Skeletal muscle tissue (tissue), 4 donors: ENCODE measurements around the gene MTREX. TPM values are rescaled to one million over a fixed set of nuclear protein-coding genes. Genes with fewer than 3 reads are reported as not detected.

Experiments used
- H3K27ac ChIP-seq: one replicate; pipeline ENCODE4 v1.7.0; 2013; ENCODE audit warnings: mild to moderate bottlenecking, low read depth, low read length, inconsistent platforms
- H3K27me3 ChIP-seq, 3 donors: one replicate each; pipeline ENCODE4 v1.7.0; 2013; ENCODE audit warnings: low read length in 3 of 3; ENCODE audit not compliant: control insufficient read depth in 3 of 3, insufficient read depth in 3 of 3
- H3K36me3 ChIP-seq, 3 donors: one replicate each; pipeline ENCODE4 v1.7.0; 2013; ENCODE audit warnings: low read length in 3 of 3; ENCODE audit not compliant: control insufficient read depth in 3 of 3, insufficient read depth in 3 of 3
- H3K4me1 ChIP-seq, 3 donors: one replicate each; pipeline ENCODE4 v1.7.0; 2013; ENCODE audit warnings: low read length in 3 of 3, mild to moderate bottlenecking in 3 of 3; ENCODE audit not compliant: control insufficient read depth in 3 of 3, insufficient read depth in 3 of 3
- H3K4me3 ChIP-seq, 3 donors: one replicate each; pipeline ENCODE4 v1.7.0; 2013; ENCODE audit warnings: low read length in 3 of 3
- H3K9ac ChIP-seq, 3 donors: one replicate each; pipeline ENCODE4 v1.7.0; 2013; ENCODE audit warnings: low read length in 3 of 3, mild to moderate bottlenecking in 3 of 3, moderate library complexity in 2 of 3, low read depth in 1 of 3
- H3K9me3 ChIP-seq, 3 donors: one replicate each; pipeline ENCODE4 v1.7.0; 2013; ENCODE audit warnings: low read length in 3 of 3; ENCODE audit not compliant: control insufficient read depth in 3 of 3
- total RNA-seq: library from RNA; depleted of rRNA; stranded (reverse); fragments of >200 nt; gene quantifications from one replicate; pipeline ENCODE4 v1.2.3, GENCODE V29; 2014
- donor health status: Osteomylitis.

MTREX gene
- total RNA-seq, 1 donor from 2014 or later = 85.1 TPM

DNA sequence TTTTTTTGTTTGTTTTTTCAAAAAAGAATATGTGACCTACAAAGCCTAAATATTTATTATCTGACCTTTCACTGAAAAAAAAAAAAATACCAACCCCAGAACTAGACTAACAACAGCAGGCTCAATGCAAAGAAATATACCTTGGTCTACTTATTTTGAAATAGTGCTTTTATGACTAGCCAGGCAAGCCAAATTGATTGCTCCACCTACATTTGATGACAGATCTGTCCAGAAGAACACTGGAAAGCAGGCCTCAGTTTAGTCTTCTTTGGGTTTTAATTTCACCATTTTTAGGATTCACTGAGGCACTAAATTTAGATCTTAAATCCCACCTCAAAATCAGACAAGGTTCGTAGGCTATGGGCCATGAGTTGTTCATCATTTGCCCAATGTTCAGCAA is 129.7 kb downstream of the MTREX start:
- Histone ChIP-seq H3K9me3 (no peaks in the 10 kb centered on the region), H3K27me3 (no peaks in the 10 kb centered on the region), H3K4me1 (peaks cover 38 to 47% (median 39%) of the 10 kb centered on the region in 3 donors), H3K27ac (peak overlapping the region; percentile 95), H3K9ac (peak overlapping the region; percentile 1 to 66 (median 58)), H3K4me3 (peak overlapping the region in 1 of 3 donors; percentile 5), H3K36me3 (peaks cover 0 to 6% (median 5%) of the 10 kb centered on the region in 3 donors)

DNA sequence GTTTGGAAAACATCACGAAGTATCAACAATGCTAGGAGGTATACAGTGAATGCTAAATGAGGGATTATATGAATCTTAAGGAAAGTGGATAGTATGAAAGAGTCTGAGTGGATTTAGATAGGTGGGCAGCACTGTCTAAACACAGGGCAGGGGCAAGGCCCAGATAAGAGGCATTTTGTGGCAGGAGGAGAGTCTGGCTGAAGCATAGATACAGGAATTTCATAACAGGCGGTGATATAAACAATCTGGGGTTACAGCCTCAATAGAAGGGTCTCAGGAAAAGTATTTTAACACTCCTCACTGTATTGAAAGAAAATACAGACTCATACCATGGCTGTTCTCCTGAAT is 130.0 kb downstream of the MTREX start:
- peak overlapping the region in 1 of 3 donors; percentile 5 for H3K4me3 ChIP-seq
- no peaks in the 10 kb centered on the region for H3K27me3 ChIP-seq
- peaks cover 38 to 50% (median 39%) of the 10 kb centered on the region in 3 donors for H3K4me1 ChIP-seq
- H3K27ac ChIP-seq = peak overlapping the region; percentile 95
- H3K36me3 ChIP-seq = peaks cover 0 to 6% (median 5%) of the 10 kb centered on the region in 3 donors
- peak overlapping the region; percentile 58 to 69 (median 66) for H3K9ac ChIP-seq
- H3K9me3 ChIP-seq = no peaks in the 10 kb centered on the region

DNA sequence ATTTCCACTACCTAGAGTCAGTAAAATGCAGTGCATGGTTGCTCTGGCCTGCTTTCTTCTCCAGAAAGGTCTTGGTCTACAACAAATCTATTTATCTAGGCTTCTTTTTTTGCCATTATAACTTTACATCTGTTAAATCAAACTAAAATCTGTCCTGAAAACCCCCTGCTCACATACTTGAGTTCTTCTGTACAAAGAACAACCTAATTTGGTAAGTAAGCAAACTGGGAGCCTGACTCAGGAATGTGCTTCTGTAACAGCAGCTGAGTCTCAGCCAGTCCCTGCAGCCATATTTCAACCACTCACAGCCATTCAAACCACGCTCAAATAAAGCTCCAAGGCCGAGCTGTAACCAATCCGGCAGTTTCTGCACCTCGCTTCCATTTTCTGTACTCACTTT is 131.2 kb downstream of the MTREX start:
- H3K9ac ChIP-seq = peak overlapping the region in 2 of 3 donors; percentile 5 to 40

DNA sequence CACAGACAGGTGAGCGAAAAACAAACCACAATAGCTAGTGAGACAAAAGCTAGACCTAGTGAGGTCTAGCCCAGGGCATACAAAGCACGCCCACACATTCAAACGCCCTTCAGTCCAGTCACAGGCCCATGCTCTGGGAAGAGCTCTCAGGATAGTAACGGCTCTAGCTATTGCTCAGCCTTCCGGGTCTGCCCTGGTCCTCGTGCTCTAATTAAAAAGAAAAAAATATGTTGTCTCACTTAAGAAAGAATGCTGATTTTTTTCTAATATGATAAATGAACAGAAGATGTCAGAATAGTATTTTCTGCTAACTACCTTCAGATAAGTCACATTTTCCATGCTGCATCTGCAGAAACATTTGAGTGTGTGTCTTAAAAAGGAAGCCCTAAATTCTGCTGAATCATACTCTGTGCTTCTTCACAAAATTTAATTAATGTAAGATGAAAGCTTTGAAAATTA is 132.4 kb downstream of the MTREX start:
- Histone ChIP-seq H3K9ac (no peak overlapping the region), H3K36me3 (peaks cover 0 to 6% (median 5%) of the 10 kb centered on the region in 3 donors), H3K4me3 (no peak overlapping the region), H3K27ac (peak overlapping the region; percentile 95), H3K27me3 (no peaks in the 10 kb centered on the region), H3K9me3 (no peaks in the 10 kb centered on the region), H3K4me1 (peaks cover 38 to 46% (median 39%) of the 10 kb centered on the region in 3 donors)

More for the DNA sequence above, 131.2 kb downstream of the MTREX start:
- H3K4me3 ChIP-seq = peak overlapping the region in 1 of 3 donors; percentile 24
- H3K9me3 ChIP-seq = no peaks in the 10 kb centered on the region
- peaks cover 0 to 6% (median 5%) of the 10 kb centered on the region in 3 donors for H3K36me3 ChIP-seq
- H3K27ac ChIP-seq = peak overlapping the region; percentile 95
- peaks cover 38 to 51% (median 39%) of the 10 kb centered on the region in 3 donors for H3K4me1 ChIP-seq
- no peaks in the 10 kb centered on the region for H3K27me3 ChIP-seq

DNA sequence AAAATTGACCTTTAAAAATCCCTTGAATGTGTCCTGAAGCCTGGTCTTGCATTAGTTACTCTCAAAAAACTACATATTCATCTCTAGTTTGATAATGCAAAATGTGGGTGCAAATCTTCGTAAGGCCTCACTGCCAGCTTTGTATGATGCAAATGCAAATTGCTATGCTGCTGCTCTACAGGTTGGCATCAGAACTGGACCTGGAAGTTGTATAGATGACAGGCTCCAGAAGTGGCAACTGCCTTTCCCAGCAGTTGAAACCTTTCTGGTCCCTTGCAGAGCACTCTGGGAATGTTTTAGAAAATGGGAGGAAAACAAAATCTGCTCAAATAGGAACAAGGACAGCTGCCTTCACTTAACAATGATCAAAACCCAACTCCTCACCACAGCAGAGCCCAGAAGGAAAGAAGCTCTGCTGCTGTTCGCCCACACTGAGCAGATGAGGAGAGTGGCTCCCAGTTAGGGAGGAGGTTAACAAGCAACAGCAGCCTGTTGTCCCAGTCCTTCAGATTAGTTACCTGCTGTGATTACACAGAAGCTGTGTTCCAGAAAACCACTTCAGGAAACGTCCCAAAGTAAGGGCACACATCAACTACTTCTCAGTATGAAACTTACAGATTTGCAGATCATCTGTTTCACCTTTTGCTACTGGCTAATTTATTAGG is 133.4 kb downstream of the MTREX start:
- H3K4me1 ChIP-seq = peaks cover 38 to 46% (median 39%) of the 10 kb centered on the region in 3 donors
- no peak overlapping the region for H3K9ac ChIP-seq
- H3K4me3 ChIP-seq = no peak overlapping the region
- H3K36me3 ChIP-seq = peaks cover 0 to 5% (median 5%) of the 10 kb centered on the region in 3 donors
- no peaks in the 10 kb centered on the region for H3K9me3 ChIP-seq
- peak overlapping the region; percentile 14 for H3K27ac ChIP-seq
- H3K27me3 ChIP-seq = no peaks in the 10 kb centered on the region

DNA sequence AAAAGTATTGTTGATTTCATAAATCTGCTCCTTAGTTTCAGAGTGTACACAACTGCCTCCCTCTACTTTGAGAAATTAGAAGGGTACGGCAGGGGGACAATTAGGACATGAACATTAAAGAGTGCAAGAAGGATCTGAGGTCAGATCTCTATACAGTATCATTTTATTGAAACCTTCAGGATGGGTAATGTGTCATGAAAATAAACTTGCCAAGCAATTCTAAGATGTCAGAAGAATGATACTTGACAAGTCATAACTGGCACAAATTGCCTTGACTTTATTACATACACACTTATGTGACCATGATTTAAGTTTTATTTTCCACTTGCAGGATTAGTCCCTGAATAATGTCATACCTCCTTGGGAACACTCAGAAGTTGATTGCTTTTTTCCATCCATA is 134.2 kb downstream of the MTREX start:
- H3K9ac ChIP-seq = no peak overlapping the region
- H3K4me1 ChIP-seq = peaks cover 39 to 48% (median 44%) of the 10 kb centered on the region in 3 donors
- H3K36me3 ChIP-seq = peaks cover 0 to 5% (median 2%) of the 10 kb centered on the region in 3 donors
- H3K27me3 ChIP-seq = no peaks in the 10 kb centered on the region
- H3K27ac ChIP-seq = peak overlapping the region; percentile 14
- H3K4me3 ChIP-seq = no peak overlapping the region
- H3K9me3 ChIP-seq = no peaks in the 10 kb centered on the region

DNA sequence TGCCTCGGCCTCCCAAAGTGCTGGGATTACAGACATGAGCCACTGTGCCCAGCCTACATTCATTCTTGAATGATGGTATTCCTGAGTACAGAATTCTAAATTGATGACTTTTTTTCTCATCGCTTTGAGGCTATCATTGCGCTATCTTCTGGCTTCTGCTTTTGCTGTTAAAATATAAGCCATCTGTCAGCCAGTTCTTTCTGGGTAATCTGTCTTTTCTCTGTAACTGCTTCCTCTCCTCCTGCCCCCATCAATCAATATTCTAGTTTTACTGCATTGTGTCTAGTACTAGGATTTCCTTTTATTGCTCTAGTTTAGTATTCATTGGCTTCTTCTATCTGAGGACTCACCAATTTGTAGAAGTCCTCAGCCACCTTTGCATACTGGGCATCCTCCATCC is 138.0 kb downstream of the MTREX start:
- Histone ChIP-seq H3K27me3 (no peaks in the 10 kb centered on the region), H3K9me3 (no peaks in the 10 kb centered on the region), H3K27ac (no peak overlapping the region), H3K4me1 (peaks cover 15 to 30% (median 27%) of the 10 kb centered on the region in 3 donors), H3K4me3 (no peak overlapping the region), H3K36me3 (peaks cover 0 to 11% (median 2%) of the 10 kb centered on the region in 3 donors), H3K9ac (no peak overlapping the region)

DNA sequence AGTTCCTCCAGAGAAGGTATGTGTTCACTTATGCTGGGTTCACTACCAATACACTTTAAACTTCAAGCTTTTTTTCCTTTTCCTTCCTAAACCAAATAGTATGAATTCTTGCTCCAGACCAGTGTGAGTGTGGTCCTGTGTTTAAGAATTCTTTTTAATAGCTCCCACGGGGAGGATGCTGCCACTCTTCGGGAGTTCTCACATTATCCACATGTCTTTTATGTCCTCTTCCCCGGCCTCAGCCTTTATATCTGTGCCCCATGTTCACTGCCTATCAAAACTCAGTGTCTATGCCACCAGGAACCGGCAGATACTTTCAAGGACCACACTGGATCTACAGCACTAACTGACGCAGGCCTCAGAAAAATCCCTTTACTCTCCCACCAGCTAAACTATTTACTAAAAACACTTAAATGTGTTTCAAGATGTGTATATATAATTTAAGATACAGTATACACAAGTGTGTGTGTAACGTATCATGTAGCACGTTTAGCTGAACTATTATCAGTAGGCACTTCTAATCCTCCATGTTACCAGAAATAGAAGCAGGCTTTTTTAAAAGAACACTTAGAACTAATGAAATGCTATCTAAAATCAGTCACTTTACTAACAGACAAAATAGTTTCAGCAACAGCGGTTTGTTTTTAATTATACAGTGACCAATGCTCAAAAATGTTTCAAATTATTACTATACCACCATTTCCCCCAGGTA is 139.0 kb downstream of the MTREX start:
- no peak overlapping the region for H3K4me3 ChIP-seq
- H3K9ac ChIP-seq = peak overlapping the region in 1 of 3 donors; percentile 0
- peaks cover 8 to 27% (median 18%) of the 10 kb centered on the region in 3 donors for H3K4me1 ChIP-seq
- no peaks in the 10 kb centered on the region for H3K9me3 ChIP-seq
- peak overlapping the region; percentile 11 for H3K27ac ChIP-seq
- H3K27me3 ChIP-seq = no peaks in the 10 kb centered on the region
- peaks cover 0 to 6% (median 0%) of the 10 kb centered on the region in 3 donors for H3K36me3 ChIP-seq

DNA sequence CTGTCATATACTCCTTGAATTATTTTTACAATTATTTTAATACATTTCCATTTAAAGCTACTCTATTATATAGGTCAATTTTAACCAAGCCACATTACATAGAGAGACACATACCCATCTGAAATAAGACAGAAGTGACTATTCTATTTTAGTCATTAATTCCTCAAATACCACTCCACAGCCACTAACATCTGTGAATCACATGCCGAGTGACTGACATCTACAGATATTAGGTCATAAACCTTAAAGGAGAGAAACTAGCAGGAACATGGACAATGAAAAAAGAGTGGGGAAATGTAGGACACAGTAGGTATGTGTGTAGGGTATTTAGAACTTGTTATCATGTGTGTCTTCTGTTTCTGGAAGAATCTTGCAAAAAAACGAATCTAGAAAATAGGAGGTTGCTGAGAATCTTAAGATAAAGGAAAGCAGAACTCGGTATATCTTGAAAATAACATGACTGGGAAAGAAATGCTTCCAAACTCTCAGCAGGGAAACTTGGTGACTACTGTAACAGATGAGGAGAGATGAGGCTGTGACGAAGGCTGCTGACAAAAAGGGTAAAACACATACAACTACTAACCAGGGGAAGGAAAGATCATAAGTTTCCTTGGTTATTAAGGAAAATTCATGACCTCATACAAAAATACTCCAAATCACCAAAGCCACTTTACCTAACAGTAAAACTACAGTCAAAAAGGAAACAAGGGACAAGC is 142.4 kb downstream of the MTREX start:
- H3K9me3 ChIP-seq = no peaks in the 10 kb centered on the region
- H3K27ac ChIP-seq = no peak overlapping the region
- peaks cover 8 to 31% (median 21%) of the 10 kb centered on the region in 3 donors for H3K4me1 ChIP-seq
- H3K27me3 ChIP-seq = no peaks in the 10 kb centered on the region
- H3K36me3 ChIP-seq = peaks cover 0 to 6% (median 4%) of the 10 kb centered on the region in 3 donors
- H3K4me3 ChIP-seq = no peak overlapping the region
- H3K9ac ChIP-seq = no peak overlapping the region
